GM19463 (cell line): ENCODE results near the gene CTNNA3.
A peak's percentile ranks its signal among the peaks of the same experiment; 100 is the strongest.

Source experiments
- ATAC-seq: cut with Tn5 transposase; IDR thresholded peaks from one replicate; pipeline ENCODE4 v1.9.1; 2021; ENCODE audit warnings: mild to moderate bottlenecking, moderate library complexity; ENCODE audit not compliant: unreplicated experiment

The CTNNA3 gene

GRCh38 chr10:67666416-67667034 is 29.5 kb downstream of the CTNNA3 start:
- ATAC-seq: no peak

DNA sequence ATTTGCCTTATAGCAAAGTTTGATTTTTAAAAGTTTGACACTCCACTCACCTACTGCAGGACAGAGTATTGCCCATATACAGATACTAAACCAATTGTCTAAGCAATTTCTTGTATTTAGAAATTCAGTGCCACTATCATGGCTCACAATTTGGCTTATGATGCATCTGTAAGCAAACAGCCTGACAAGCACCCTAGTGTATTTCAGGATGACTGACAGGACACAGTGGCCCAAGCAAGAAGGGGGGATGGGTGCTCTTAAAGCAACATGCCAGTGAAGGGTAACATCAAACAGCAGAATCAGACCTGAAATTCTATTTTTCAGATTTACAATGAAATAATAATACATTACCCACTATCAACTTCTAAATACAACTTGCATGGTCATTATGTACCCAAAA is 30.5 kb downstream of the CTNNA3 start:
- ATAC-seq: no peak

GRCh38 chr10:67664942-67665341 is 31.1 kb downstream of the CTNNA3 start:
- ATAC-seq: no peak

- ATAC-seq: no peak
Measured at GRCh38 chr10:67663449-67664087, 32.4 kb downstream of the CTNNA3 start.

DNA sequence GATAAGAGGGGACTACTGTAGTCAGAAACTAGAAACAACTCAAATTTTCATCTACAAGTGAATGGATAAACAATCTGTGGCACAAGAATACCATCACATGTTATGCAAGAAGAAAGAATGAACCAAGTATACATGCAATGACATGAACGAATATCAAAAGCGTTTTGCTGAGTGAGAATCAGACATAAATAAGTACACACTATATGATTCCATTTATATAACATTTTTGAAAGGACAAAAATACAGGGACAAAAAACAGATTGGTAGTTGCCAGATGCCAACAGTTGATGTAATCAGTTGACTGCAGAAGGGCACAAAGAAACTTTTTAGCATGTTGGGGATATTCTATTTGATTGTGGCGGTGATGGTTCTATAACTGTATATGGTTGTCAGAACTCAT is 33.6 kb downstream of the CTNNA3 start:
- ATAC-seq: no peak

DNA sequence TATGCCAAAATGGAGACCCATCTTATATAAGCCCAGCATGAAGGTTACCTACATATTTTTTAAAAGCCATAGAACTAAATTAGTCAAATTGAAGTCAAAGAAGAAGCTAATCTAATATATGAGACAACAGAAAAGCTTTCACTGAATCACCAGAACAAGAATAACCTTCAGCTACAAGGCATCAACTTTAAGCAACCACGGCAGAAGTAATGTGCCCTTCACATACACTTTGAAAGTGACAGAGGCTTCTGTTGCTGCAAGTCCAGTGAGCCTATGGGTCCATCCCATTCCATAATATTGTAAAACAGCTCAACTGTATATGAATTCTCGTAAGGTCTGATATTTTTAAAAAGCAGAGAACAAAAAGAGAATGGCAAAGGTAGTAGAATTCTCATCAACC is 36.5 kb downstream of the CTNNA3 start:
- no peak for ATAC-seq

GRCh38 chr10:67657775-67658174 is 38.2 kb downstream of the CTNNA3 start:
- ATAC-seq: no peak

DNA sequence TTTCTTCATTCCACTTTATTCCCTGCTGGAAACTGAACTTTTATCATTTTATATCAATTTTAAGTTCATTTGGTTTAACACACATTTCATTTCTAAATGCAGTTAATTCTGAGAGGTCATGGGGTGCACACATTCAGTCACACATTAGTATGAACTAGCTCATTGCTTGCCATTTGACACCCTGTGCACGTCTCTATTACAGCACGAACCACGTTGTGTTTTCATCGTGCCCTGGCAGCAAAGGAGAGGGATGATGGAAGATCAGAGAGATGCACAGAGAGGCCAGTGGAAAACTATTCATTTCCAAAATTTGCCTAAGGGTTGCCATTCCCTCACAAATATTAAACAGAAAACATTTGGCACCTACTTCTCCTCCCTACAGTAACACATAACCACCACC is 45.4 kb downstream of the CTNNA3 start:
- no peak for ATAC-seq

GRCh38 chr10:67648613-67649229 is 47.3 kb downstream of the CTNNA3 start:
- no peak for ATAC-seq

DNA sequence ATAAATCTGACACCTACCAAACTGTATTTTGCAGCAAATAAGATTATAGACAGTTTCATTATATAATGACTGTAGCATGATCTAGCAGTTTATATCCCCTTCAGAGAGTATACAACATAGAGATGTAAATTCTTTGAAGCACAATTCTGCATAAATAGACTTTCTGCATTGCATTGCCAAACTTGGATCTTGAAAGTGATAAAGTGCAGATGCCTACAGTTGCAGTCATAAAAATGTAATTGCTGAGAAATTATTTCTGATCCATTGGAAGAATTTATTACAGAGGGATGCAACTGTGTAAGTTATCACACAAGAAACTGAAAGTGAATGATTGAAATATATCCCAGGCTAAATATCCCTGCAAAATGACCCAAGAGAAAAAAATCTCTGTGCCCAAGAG is 65.1 kb downstream of the CTNNA3 start:
- ATAC-seq: no peak

DNA sequence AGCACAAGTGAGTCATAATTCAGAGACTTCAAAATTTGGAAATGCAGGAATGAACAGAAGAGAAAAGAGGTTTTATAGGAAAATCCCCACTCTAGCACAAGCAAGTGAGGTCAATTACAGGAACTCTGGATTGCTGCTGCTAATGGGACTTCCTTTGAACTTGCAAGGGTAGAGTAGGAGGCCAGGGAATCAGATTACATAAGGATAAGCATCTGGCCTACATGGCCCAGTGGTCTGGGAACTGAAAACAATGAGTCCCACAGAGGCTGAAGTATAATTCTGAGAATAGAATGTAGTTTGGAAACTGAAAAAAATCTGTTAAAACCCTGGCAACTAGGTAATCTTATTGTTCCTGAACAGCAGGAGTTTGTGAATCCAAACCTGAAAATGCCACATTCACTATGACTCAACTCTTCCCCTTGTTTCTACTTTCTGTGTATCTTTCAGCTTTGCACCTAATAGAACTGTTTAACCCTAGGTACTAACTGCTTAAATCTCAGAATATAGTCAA is 66.5 kb downstream of the CTNNA3 start:
- no peak for ATAC-seq

- no peak for ATAC-seq
Measured at GRCh38 chr10:67622984-67623383, 73.0 kb downstream of the CTNNA3 start.

DNA sequence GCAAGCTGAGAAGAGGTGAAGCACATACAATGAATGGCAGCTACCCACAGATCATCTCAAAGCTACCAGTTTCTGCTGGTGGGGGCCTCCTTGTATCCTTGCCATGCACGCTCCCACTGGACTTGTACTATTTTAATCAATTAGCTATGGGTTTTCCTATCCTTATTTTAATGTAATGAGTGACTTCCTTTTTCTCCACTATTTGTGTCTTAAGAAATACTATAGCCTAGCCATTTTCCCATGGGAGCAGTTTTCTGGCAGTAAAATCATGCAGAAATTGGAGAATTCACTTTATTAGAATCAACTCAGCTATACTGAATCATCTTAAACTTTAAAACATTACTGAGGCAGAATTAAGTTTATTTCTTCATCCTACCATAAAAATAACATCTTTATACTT is 73.5 kb downstream of the CTNNA3 start:
- ATAC-seq: no peak

DNA sequence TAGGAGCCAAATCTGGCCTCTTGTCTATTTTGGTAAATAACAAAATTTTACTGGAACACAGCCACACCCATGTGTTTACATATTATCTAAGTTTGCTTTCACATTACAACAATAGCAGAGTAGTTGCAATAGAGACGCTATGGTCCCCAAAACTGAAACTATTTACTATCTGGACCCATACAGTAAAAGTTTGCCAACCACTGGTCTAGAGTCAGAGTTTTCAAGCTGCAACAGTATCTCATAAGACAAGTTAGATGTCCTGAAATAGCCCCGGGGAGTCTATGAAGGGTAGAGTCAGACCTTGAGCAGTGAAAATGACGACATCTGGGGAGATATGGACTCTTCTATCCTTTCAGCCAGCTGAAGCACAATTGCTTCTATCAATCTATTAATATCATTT is 74.2 kb downstream of the CTNNA3 start:
- ATAC-seq: no peak

- ATAC-seq: no peak
Measured at GRCh38 chr10:67618116-67618515, 77.9 kb downstream of the CTNNA3 start.

DNA sequence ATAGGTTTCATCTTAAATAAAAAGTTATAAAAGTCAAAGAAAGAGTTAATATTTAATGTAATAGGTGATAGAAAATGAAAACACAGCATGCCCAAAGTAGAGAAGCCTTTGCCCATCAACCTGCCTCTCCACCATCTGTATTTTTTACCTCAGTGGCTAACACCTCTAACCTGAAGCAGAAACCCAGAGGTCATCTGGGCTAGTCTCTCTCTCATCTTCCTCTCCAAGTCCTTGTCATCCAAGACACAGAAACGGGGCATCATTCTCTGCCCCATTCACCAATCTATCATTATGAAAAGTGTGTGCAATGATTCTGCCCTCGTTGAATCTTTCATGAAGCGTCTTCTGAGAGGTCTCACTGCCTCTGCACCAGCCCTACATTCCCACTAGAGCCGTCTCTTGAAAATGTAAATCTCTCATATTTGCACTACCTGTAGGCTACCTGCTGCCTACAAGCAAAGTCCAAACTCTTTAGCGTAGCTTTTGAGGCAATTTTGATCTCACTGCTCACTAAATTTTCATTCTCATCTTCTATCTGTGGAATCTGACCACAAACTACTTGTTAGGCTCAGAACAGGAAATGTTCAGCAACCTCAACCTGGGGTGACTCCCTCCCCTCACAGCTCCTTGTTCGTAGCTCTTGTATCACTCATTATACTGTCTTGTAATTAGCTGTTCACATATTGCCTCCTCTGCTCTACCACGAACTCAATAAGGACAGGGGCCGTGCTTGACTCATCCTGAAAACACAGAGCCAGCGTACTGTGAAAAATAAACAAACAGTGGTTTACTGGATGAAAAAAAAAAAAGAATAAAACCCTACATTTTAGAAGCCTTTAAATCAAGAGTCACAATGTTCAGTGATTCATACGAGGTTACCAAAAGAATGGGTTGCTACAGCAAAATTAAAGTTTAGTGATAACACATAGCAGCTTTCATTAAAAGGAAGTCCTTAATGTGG is 83.1 kb downstream of the CTNNA3 start:
- ATAC-seq: peak; percentile 98

DNA sequence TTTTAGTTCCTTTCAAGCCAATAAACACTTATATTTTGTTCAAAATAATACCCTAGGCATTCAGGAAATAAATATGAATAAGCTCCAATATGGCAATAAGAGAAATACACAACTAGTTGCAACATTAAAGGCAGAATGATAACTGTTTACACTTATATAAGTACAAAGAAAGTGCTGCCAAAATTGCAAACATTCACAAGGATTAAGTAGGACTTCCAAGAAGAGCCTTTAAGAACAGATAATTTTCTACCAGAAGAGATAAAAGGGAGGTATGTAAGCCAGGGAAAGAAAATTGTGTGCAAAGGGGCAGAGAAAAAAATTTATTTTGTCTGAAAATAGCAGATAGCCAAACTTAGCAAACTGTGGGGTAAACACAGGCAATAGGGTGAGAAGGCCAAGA is 83.8 kb downstream of the CTNNA3 start:
- ATAC-seq: no peak

GRCh38 chr10:67609996-67610793 is 85.8 kb downstream of the CTNNA3 start:
- no peak for ATAC-seq

DNA sequence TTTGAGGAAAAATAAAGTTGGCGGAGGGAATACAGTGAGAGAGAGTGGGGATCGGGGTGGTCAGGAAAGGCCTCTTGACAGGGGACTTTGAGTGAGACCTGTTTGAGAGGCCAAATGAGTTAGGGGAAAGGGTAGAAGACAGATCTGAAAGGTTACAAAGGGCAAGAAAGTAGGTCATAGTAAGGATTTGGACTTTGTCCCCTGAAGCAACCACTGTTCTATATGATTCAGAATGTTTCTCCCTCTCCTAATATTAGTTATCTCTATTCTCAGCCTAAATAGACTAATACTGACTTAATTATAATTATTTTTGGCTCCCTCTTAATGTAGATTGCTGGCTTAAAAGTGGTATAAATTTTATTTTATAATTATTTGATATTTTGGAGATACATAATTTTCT is 88.0 kb downstream of the CTNNA3 start:
- peak; percentile 40 for ATAC-seq

DNA sequence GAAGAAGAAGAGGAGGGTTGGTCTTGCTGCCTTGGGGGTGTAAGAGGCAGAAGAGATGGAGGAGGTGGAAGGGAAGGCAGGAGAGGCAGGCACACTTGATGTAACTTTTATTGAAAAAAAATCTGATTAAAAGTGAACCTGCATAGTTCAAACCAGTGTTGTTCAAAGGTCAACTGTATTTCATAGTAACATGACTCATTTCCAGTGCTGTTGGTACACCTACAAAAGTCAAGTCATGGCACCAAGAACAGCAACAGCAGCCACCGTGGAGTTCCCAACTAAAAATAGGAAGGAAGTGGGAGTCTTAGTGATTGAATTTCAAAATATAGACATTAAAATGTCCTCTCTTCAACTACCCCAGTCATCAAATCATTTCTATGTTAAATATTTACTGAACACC is 88.5 kb downstream of the CTNNA3 start:
- peak; percentile 65 for ATAC-seq
